ENCODE measurements around the gene DCANP1. TPM values are rescaled to one million over a fixed set of nuclear protein-coding genes. Genes with fewer than 3 reads are reported as not detected.

Gene DCANP1
- total RNA-seq, 1 donor = not detected

DNA sequence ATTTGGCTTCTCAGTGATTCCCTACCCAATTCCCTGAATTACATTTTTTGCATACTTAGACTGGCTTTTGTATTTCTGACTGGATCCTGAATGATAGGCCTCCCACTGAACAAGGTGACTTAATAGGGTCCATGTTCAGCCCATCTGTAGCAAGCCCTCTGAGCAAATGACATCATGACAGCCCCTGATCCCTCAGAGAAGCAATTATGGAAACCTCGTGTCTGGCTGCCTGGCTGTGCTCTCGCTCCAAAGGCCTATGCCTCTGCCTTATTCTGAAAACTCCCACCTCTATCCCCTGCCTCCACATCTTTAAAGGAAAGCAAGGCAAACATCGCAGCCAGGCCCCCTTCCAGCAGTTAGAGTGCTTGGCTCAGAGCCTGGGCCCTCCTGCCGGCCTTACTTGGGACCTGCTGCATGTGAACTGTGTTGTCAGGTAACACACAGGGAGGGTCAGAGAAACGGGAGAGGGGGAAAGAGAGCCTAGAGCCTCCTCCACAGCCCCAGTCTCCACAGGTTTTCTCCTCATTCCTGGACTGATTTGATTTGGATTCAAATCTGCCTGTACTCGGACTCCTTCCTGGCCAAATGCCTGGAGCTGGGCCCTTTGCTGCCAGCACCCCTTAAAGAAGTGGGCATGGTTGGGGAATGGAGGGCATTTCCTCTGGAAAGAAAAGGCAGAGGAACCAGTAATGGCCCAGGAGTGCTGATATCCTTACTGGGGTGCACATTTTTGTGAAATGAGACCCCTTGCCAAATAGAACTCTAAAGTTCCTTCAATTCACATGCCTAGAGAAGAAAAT lies 3.8 kb downstream of the DCANP1 start:
- DNase-seq (ENCODE audit: insufficient read length, low spot score, missing footprints) = no peak
- Histone ChIP-seq H3K27ac (ENCODE audit: low read depth, low read length) (no peak overlapping the region), H3K4me3 (ENCODE audit: insufficient read depth, low read length) (no peak overlapping the region), H3K4me1 (ENCODE audit: insufficient read depth, low read length) (peaks cover 7% of the 10 kb centered on the region), H3K9me3 (ENCODE audit: low read depth, low read length) (peaks cover 2% of the 10 kb centered on the region), H3K27me3 (ENCODE audit: insufficient read depth, low read length) (peaks cover 10% of the 10 kb centered on the region), H3K4me2 (ENCODE audit: insufficient read depth, low read length) (no peak overlapping the region), H3K36me3 (ENCODE audit: insufficient read depth, low read length) (no peaks in the 10 kb centered on the region), H2AFZ (ENCODE audit: low read length) (no peak overlapping the region), H3K79me2 (ENCODE audit: insufficient read depth, low read length) (no peaks in the 10 kb centered on the region), H4K20me1 (ENCODE audit: insufficient read depth, low read length) (no peaks in the 10 kb centered on the region)
- TF ChIP-seq CTCF (IDR thresholded peaks at IDR 0.05; ENCODE audit: extremely low read depth, low read depth, low read length) = no peak

DNA sequence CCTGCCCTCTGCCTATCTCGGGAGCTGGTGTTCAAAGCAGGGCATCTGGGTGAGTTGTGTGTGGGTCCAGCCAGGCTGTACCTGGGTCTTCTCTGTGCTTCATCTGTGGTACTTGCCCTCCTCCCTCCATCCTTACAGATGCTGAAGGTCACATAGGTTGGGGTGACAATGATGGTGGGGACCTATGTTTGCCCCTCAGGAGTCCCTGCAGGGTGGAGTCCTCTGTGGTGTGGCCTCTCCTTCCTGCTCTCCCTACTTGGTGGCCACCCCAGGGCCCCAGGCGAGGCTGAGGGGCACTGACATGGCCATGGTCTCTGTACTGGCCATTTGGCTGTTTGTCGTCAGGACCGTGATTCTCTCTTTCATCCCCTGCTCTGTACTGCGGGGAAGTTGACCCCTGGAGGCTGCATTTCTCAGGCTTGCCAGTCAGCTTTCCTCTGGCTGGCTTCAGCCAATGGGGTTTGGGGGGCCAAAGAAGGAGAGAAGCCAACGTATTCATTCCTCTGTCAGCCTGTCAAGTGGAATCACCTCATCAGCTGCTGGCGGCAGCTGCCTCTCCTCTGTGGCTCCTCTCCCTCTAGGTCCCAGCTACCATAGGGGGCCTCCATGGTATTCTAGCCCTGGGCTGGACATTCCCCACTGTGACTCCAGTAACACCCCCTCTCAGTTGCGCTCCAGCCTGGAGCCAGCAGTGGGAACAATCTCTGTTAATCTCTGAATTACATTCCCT lies 4.6 kb downstream of the DCANP1 start:
- H3K79me2 ChIP-seq (ENCODE audit: insufficient read depth, low read length) = no peaks in the 10 kb centered on the region
- DNase-seq (ENCODE audit: insufficient read length, low spot score, missing footprints) = peak; percentile 34
- TF ChIP-seq CTCF (IDR thresholded peaks at IDR 0.05; ENCODE audit: extremely low read depth, low read depth, low read length) = no peak
- H4K20me1 ChIP-seq (ENCODE audit: insufficient read depth, low read length) = no peaks in the 10 kb centered on the region
- H3K4me3 ChIP-seq (ENCODE audit: insufficient read depth, low read length) = no peak overlapping the region
- no peak overlapping the region for H2AFZ ChIP-seq (ENCODE audit: low read length)
- peaks cover 2% of the 10 kb centered on the region for H3K9me3 ChIP-seq (ENCODE audit: low read depth, low read length)
- H3K27me3 ChIP-seq (ENCODE audit: insufficient read depth, low read length) = peaks cover 6% of the 10 kb centered on the region
- H3K4me1 ChIP-seq (ENCODE audit: insufficient read depth, low read length) = peaks cover 10% of the 10 kb centered on the region
- H3K4me2 ChIP-seq (ENCODE audit: insufficient read depth, low read length) = no peak overlapping the region
- H3K36me3 ChIP-seq (ENCODE audit: insufficient read depth, low read length) = no peaks in the 10 kb centered on the region
- H3K27ac ChIP-seq (ENCODE audit: low read depth, low read length) = no peak overlapping the region

- H3K36me3 ChIP-seq (ENCODE audit: insufficient read depth, low read length) = no peaks in the 10 kb centered on the region
These were observed 5.2 kb downstream of the DCANP1 start for GRCh38 chr5:135441919-135442318.

More at GRCh38 chr5:135441919-135442318, 5.2 kb downstream of the DCANP1 start:
- TF ChIP-seq CTCF (IDR thresholded peaks at IDR 0.05; ENCODE audit: extremely low read depth, low read depth, low read length) = no peak
- H3K4me3 ChIP-seq (ENCODE audit: insufficient read depth, low read length) = no peak overlapping the region
- no peaks in the 10 kb centered on the region for H3K9me3 ChIP-seq (ENCODE audit: low read depth, low read length)
- peak; percentile 41 for DNase-seq (ENCODE audit: insufficient read length, low spot score, missing footprints)
- peaks cover 15% of the 10 kb centered on the region for H3K4me1 ChIP-seq (ENCODE audit: insufficient read depth, low read length)
- H3K79me2 ChIP-seq (ENCODE audit: insufficient read depth, low read length) = no peaks in the 10 kb centered on the region
- no peaks in the 10 kb centered on the region for H4K20me1 ChIP-seq (ENCODE audit: insufficient read depth, low read length)
- no peak overlapping the region for H3K4me2 ChIP-seq (ENCODE audit: insufficient read depth, low read length)
- no peak overlapping the region for H2AFZ ChIP-seq (ENCODE audit: low read length)
- H3K27me3 ChIP-seq (ENCODE audit: insufficient read depth, low read length) = no peaks in the 10 kb centered on the region
- no peak overlapping the region for H3K27ac ChIP-seq (ENCODE audit: low read depth, low read length)

Data from osteoblast (primary cell).